Prostate gland (tissue), 2 donors: Measurements from ENCODE around the gene CD59.

Experiments
- CTCF ChIP-seq, 4 experiments: fragments of 200-600 bp in 2 of 4; fragments of 450-650 bp in 2 of 4; sonication (generic) in 2 of 4; IDR thresholded peaks; 1 replicate in 3 of 4; 2 replicates in 1 of 4; pipeline ENCODE4 v1.5.1; 2016 to 2019; ENCODE audit warnings: antibody characterized with exemption in 4 of 4, mild to moderate bottlenecking in 2 of 4, moderate library complexity in 2 of 4
- POLR2A ChIP-seq: fragments of 450-650 bp; IDR thresholded peaks from one replicate; pipeline ENCODE4 v1.6.1; 2016; ENCODE audit warnings: antibody characterized with exemption, mild to moderate bottlenecking
- POLR2AphosphoS5 ChIP-seq: sonication (generic); formaldehyde crosslinking; IDR thresholded peaks from one replicate; pipeline ENCODE4 v1.6.1; 2017; ENCODE audit warnings: antibody characterized with exemption

DNA sequence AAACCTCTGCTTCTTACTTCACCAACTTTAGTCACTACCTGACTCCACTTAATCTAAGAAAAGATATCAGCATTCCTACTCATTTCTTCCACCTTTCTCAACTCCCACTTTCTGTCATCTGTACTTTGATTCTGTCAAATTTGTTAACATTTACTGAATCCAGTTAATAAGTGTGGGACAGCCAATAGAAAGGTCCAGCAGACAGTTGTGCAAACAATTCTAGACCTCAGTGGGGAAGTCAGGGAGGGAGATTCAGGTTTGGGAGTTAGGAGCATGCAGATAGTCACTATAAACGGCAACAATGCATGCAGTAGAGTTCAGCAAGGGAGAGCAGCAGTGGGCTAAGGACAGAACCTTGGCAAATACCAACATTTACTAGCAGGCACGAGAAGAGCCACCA, 34.0 kb upstream of the CD59 start:
- no peak for TF ChIP-seq CTCF (IDR thresholded peaks at IDR 0.05)
- TF ChIP-seq POLR2A, result no peak
- no peak for TF ChIP-seq POLR2AphosphoS5
